Transverse colon (tissue), 4 donors: ENCODE measurements around the gene NT5DC1.

ENCODE experiments used
- POLR2A ChIP-seq: fragments of 450-650 bp; IDR thresholded peaks from one replicate; pipeline ENCODE4 v1.6.1; 2016; ENCODE audit warnings: antibody characterized with exemption, mild to moderate bottlenecking, moderate library complexity
- POLR2AphosphoS5 ChIP-seq, 3 donors: sonication (generic); formaldehyde crosslinking; IDR thresholded peaks; one replicate each; pipeline ENCODE4 v1.6.1; 2016; ENCODE audit warnings: antibody characterized with exemption in 3 of 3
- TF ChIP-seq, protein P1 (sequence below), 5 experiments: fragments of 200-600 bp in 3 of 5; fragments of 450-650 bp in 2 of 5; sonication (generic) in 3 of 5; IDR thresholded peaks; 1 replicate in 2 of 5; 2 replicates in 3 of 5; pipeline ENCODE4 v1.5.1; 2016 to 2017; ENCODE audit warnings: antibody characterized with exemption in 5 of 5, inconsistent platforms in 3 of 5, mild to moderate bottlenecking in 2 of 5, moderate library complexity in 1 of 5

DNA sequence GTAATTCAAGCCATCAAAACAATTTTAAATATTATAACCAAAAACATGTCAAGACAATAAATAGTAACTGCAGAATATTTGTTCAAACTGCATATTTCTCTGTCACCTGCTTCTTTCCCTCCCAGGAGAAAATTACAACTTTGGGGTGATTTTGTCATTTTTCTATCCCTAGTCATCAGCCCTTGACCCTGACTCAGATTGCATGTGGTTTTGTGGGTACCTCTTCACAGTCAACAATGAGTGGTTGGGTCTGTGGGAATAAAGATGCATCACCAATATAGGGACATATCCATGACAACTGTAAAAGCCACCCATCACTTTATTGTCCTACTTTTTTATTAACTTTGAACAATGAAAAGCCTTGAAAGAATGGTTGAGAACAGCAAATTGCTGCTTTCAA is 18.0 kb downstream of the NT5DC1 start:
- TF ChIP-seq, protein P1, sequence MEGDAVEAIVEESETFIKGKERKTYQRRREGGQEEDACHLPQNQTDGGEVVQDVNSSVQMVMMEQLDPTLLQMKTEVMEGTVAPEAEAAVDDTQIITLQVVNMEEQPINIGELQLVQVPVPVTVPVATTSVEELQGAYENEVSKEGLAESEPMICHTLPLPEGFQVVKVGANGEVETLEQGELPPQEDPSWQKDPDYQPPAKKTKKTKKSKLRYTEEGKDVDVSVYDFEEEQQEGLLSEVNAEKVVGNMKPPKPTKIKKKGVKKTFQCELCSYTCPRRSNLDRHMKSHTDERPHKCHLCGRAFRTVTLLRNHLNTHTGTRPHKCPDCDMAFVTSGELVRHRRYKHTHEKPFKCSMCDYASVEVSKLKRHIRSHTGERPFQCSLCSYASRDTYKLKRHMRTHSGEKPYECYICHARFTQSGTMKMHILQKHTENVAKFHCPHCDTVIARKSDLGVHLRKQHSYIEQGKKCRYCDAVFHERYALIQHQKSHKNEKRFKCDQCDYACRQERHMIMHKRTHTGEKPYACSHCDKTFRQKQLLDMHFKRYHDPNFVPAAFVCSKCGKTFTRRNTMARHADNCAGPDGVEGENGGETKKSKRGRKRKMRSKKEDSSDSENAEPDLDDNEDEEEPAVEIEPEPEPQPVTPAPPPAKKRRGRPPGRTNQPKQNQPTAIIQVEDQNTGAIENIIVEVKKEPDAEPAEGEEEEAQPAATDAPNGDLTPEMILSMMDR (IDR thresholded peaks at IDR 0.05), result no peak
- TF ChIP-seq POLR2AphosphoS5 (IDR thresholded peaks at IDR 0.05) (no peak), POLR2A (no peak)
